ENCODE measurements around the gene NOM1.

DNA sequence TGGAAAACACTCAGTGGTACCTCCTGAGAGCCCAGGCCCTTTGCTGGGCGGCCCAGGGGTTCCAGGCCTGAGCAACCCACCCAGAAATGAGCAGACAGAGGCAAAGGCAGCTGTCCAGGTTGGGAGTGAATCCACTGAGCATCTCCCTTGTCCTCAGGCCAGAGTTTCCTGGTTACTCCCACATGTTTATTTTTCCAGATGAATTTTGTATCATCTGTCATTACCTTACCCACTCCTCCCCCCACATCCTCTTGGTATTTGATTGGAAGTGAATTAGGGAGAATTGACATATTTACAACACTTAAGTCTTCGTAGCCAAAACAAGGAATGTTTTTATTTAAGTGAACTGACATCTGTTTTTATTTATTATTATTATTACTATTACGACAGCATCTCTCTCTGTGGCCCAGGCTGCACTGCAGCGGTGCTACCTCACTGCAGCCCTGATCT is 43.3 kb upstream of the NOM1 start:
- TF ChIP-seq, protein P1, sequence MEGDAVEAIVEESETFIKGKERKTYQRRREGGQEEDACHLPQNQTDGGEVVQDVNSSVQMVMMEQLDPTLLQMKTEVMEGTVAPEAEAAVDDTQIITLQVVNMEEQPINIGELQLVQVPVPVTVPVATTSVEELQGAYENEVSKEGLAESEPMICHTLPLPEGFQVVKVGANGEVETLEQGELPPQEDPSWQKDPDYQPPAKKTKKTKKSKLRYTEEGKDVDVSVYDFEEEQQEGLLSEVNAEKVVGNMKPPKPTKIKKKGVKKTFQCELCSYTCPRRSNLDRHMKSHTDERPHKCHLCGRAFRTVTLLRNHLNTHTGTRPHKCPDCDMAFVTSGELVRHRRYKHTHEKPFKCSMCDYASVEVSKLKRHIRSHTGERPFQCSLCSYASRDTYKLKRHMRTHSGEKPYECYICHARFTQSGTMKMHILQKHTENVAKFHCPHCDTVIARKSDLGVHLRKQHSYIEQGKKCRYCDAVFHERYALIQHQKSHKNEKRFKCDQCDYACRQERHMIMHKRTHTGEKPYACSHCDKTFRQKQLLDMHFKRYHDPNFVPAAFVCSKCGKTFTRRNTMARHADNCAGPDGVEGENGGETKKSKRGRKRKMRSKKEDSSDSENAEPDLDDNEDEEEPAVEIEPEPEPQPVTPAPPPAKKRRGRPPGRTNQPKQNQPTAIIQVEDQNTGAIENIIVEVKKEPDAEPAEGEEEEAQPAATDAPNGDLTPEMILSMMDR (IDR thresholded peaks at IDR 0.05): no peak
- no peak for TF ChIP-seq ZFX (IDR thresholded peaks at IDR 0.05; ENCODE audit: borderline replicate concordance)
